GM10266 (cell line): ENCODE data around the gene MATN1.

Experiments used
- DNase-seq: peaks from one replicate; pipeline ENCODE4 v3.0.0; 2012; ENCODE audit errors: extremely low spot score
- TF ChIP-seq, protein P1 (sequence below): IDR thresholded peaks from 2 replicates; pipeline ENCODE4 v1.5.1; 2012; ENCODE audit warnings: mild to moderate bottlenecking, low read depth; ENCODE audit not compliant: control insufficient read depth, insufficient read depth; ENCODE audit errors: missing control alignments

MATN1 gene

DNA sequence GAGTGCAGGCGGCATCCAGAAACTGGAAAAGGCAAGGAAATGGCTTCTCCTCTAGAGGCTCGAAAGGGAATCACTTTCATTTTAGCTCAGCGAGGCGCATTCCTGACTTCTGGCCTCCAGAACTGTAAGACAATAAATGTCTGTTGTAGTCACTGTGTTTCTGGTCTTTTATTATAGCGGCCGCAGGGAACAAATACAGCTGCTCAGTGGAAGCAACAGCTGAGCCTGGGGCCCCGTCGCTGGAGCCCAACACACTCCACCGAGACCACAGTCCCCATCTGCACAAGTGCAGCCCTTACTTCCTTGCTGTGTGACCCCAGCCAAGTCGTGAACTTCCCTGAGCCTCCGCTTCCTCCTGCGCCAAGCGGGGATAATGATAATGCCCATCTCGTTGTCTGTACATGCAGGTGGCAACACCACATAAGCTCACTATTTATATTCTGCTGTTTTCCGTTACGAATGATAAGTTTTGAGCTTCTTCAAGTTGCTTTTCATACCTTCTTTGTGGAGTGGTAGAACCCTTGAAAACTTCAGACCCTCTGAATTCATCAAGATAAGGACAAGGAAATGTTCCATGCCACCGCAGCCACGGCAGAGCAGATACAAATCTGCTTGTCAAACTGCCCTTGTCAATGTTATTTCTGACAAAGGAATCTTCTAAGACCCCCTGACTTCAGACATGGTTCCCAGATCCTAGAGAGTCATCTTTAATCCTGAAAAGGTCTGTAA, 37.4 kb upstream of the MATN1 start:
- TF ChIP-seq, protein P1, sequence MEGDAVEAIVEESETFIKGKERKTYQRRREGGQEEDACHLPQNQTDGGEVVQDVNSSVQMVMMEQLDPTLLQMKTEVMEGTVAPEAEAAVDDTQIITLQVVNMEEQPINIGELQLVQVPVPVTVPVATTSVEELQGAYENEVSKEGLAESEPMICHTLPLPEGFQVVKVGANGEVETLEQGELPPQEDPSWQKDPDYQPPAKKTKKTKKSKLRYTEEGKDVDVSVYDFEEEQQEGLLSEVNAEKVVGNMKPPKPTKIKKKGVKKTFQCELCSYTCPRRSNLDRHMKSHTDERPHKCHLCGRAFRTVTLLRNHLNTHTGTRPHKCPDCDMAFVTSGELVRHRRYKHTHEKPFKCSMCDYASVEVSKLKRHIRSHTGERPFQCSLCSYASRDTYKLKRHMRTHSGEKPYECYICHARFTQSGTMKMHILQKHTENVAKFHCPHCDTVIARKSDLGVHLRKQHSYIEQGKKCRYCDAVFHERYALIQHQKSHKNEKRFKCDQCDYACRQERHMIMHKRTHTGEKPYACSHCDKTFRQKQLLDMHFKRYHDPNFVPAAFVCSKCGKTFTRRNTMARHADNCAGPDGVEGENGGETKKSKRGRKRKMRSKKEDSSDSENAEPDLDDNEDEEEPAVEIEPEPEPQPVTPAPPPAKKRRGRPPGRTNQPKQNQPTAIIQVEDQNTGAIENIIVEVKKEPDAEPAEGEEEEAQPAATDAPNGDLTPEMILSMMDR, result no peak
- no peak for DNase-seq

DNA sequence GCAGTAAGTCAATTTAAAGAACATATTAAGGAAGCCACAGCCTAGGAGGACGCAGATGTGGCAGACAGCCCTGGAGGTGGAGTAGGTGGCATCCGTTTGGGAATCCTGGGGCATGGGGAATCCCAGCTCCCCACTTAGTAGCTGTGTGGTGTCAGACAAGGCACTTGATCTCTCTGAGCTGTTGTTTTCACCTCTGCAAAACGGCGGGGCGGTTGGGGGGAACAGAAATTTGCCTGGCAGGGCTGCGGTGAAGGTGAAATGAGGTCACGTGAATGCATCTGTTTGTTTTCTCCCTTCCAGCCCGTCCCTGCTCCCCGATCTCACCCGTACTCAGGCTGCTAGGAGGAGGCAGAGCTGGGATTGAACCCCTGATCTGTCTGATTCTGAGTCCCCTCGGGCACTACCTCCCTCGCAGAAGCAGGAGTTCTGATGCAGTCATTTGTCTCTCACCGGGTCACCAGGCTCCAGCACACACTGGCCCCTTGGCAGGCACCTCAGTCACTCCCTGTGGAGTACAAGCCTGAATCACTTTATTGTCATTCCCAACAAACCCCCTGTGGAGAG, 36.4 kb upstream of the MATN1 start:
- TF ChIP-seq, protein P1, result no peak
- no peak for DNase-seq

DNA sequence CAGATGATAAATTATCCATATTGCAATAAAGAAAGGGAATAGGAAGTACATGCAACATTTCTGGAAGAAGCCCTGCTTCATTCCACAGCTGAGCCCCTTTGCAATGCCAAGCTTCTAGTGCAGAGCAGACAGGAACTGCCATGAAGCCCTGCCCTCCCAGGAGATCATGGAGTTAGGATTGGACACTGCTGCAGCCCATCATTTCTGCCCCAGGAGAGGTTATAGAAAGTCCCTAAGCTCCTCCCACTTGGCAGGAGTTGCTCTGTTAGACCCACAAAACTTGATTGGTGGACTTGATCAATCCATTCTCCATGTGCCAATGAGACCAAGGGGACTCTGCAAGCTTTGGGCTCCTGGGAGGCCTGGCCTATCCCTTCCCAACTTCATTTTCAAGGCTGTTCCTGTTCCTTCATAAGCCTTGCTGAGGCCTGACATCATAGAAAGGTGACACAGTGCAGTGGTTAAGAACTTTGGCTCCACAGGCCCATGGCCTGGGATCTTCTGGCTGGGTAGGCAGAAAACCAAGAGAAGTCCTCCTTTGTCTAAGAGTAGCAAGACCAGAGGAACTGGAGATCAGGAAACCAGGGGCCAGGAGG, 35.5 kb upstream of the MATN1 start:
- DNase-seq, result peak; percentile 63
- TF ChIP-seq, protein P1, result no peak

DNA sequence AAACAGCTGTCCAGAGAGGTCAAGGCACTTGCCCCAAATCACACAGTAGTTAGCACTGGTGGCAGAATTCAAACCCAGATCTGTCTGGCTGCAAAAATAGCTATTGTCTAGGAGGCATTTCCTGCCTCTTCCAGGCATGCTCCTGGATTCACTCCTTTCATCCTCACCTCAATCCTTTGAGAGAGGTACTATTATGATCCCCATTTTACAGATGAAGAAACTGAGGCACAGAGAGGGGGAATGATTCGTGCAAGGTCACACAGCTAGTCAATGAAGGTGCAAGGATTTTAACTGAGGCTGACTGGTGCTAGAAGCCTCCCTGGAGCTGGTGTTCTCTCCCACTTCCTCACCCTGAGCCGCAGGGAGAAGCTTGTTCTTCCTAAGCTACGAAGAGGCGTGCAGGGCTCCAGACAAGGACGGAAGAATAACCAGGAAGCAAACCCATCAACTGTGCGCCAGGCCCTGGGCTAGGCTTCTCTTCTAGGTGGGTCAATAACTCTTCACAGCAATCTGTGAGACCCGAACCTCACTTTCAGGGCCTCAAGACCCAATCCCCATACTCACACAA, 34.8 kb upstream of the MATN1 start:
- TF ChIP-seq, protein P1, result no peak
- DNase-seq, result no peak

DNA sequence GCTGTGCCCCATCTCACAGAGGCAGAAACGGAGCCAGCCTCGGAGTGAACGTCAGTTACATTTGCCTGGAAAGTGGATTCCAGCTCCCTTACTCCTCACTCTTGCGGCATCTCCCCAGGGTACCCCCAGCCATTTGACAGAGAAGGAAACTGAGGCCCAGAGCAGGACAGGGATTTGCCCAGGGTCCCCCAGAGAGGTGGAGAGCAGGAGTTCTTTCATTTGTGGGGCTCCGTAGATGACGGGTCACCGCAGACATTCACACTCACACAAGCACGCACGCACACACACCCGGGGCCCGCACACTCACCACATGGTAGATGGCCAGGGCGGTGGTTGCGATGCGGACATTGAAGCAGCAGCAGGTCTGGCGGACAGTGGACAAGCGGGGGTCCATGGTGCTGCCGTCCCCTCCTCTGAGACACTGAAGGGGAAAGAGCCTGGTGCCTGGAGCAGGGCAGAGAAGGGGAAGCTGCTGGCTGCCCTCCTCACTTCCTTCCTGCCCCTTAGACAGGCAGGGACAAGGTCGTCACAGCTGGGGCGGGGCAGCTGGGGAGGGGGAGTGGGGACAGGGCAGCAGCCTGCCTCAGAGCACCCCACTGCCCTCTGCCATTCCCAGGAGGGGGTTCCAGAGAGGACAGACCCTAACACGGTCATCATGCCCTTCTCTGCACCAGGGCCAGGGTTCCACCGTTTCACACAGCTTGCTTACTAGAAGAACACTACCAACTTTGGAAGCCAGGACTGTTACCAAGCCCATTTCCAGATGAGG, 34.2 kb upstream of the MATN1 start, which contains the start of gene LAPTM5:
LAPTM5 (minus strand) TSS at position 423 of the 769 bp plus-strand sequence; CDS start at position 394, 29 bp downstream.
- TF ChIP-seq, protein P1, result no peak
- no peak for DNase-seq

DNA sequence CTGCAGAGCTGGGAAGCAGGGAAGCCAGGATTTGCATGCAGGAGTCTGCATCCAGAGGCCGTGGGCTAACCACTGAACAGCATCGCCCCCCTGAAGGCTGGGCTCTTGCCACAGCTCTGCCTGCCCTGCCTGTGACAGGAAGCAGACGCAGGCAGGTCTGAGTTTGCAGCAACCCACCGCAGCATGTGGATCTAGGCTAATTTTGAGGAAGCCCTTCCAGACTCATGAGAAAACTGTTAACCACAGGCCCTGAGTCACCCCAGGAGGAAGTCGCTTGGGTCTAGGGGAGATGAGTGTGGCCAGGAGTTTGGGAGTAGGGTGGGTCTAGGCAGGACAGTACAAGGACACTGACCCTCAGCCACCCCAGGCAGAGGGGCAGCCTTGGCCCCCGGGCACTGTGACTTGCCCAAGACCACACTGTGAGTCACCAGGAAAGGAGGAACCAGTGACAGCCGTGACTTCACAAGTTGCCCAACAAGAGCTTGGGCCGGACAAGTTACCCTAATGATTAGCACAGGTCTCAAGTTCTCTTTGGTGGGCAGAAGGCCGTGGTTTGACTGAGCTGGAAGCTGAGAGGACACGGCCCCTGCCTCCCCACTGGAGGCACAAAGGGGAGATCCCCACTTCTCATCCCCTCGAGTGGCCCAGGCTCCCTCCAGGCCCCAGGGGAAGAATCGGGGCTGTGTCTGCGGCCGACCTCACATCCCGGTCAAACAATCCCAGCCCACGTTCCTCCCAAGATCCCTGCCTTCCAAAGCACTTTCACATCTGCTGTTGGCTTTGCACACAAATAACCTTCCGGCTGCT, 33.4 kb upstream of the MATN1 start:
- TF ChIP-seq, protein P1, result peak; percentile 2
- no peak for DNase-seq
